Thoracic aorta (tissue), 2 donors: ENCODE results near the gene NUP50. TPM values are rescaled to one million over a fixed set of nuclear protein-coding genes. Genes with fewer than 3 reads are reported as not detected.

ENCODE experiments used
- ATAC-seq: fragments of 150-250 bp; one replicate; pipeline ENCODE4 v1.8.0; 2017; ENCODE audit warnings: low read depth; ENCODE audit not compliant: insufficient number of reproducible peaks, low FRiP score
- DNase-seq: peaks from one replicate; pipeline ENCODE4 v3.0.0-alpha.2; 2020; ENCODE audit warnings: low spot score
- H3K27ac ChIP-seq, 2 donors: fragments of 200-600 bp; sonication (generic); 1 replicate in 1 of 2; 2 replicates in 1 of 2; pipeline ENCODE4 v1.5.1; 2016; ENCODE audit warnings: mild to moderate bottlenecking in 2 of 2, moderate library complexity in 2 of 2
- H3K27me3 ChIP-seq: fragments of 200-600 bp; sonication (generic); replicated peaks from 2 replicates; pipeline ENCODE4 v1.6.0; 2016; ENCODE audit warnings: mild to moderate bottlenecking; ENCODE audit not compliant: insufficient read depth
- H3K36me3 ChIP-seq: fragments of 200-600 bp; sonication (generic); one replicate; pipeline ENCODE4 v1.5.1; 2016
- H3K4me1 ChIP-seq, 2 donors: fragments of 200-600 bp; sonication (generic); 1 replicate in 1 of 2; 2 replicates in 1 of 2; pipeline versions ENCODE4 v1.5.1 to v1.6.0; 2016; ENCODE audit warnings: low read depth in 2 of 2, mild to moderate bottlenecking in 1 of 2; ENCODE audit not compliant: control insufficient read depth in 1 of 2
- H3K4me3 ChIP-seq: fragments of 200-600 bp; sonication (generic); 2 replicates; pipeline ENCODE4 v1.5.1; 2016; ENCODE audit warnings: mild to moderate bottlenecking
- H3K9me3 ChIP-seq: fragments of 200-600 bp; sonication (generic); 2 replicates; pipeline ENCODE4 v1.5.1; 2016
- total RNA-seq, 2 donors: library from RNA; depleted of rRNA; stranded (reverse); fragments of >200 nt; gene quantifications; one replicate each; pipeline versions ENCODE4 v1.1.0 to v1.2.3, GENCODE V29; 2016
- TF ChIP-seq, protein P1 (sequence below): fragments of 200-600 bp; sonication (generic); IDR thresholded peaks from one replicate; pipeline ENCODE4 v1.5.1; 2019; ENCODE audit warnings: antibody characterized with exemption

NUP50 gene
- total RNA-seq, 2 donors from 2014 or later: 27.8 to 31.6 TPM

DNA sequence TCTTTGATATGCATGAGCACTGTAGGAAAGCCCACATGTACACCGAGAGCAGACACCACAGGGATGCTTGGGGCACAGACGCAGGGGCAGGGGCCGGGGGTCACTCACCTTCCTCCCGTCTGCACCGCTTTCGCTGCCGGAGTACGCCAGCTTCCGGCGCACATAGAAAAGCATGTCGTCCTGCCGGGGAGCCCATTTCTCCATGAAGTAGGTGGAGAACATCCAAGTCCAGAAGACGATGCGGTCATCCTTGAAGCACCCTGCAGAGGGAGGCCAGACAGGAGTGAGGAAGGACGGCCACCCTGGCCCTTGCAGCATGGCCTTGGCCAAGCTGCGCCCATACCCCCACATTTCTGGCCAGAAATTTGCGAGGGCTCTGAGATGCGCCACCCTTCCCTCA lies 48.1 kb downstream of the NUP50 start:
- H3K36me3 ChIP-seq: no peaks in the 10 kb centered on the region
- TF ChIP-seq, protein P1, sequence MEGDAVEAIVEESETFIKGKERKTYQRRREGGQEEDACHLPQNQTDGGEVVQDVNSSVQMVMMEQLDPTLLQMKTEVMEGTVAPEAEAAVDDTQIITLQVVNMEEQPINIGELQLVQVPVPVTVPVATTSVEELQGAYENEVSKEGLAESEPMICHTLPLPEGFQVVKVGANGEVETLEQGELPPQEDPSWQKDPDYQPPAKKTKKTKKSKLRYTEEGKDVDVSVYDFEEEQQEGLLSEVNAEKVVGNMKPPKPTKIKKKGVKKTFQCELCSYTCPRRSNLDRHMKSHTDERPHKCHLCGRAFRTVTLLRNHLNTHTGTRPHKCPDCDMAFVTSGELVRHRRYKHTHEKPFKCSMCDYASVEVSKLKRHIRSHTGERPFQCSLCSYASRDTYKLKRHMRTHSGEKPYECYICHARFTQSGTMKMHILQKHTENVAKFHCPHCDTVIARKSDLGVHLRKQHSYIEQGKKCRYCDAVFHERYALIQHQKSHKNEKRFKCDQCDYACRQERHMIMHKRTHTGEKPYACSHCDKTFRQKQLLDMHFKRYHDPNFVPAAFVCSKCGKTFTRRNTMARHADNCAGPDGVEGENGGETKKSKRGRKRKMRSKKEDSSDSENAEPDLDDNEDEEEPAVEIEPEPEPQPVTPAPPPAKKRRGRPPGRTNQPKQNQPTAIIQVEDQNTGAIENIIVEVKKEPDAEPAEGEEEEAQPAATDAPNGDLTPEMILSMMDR: no peak
- no peak for DNase-seq
- no peak for ATAC-seq
- H3K4me3 ChIP-seq: peak overlapping the region; percentile 78
- H3K27ac ChIP-seq: peak overlapping the region; percentile 55 to 74
- no peaks in the 10 kb centered on the region for H3K27me3 ChIP-seq
- H3K9me3 ChIP-seq: no peaks in the 10 kb centered on the region
- H3K4me1 ChIP-seq: peaks cover 18 to 64% of the 10 kb centered on the region in 2 donors

DNA sequence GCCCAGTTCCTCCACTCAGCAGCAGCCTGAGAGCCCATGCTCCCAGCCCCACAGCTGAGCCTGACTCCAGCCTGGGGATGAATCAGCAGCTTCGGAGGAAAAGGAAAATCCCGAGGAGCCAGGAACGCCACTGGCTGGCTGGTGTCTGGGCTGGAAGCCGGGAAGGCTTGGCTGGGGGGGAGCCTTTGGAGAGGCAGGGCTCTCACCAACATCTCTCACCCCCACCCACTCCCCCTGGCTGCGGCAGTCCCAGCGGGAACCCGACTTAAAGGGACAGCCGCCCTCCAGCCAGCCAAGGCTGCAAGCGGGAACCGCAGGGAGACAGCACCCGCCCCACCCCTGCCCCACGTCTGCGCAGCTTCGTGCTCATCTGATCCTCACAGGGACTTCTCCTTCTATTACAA lies 48.6 kb downstream of the NUP50 start:
- H3K9me3 ChIP-seq: no peaks in the 10 kb centered on the region
- H3K27ac ChIP-seq: peak overlapping the region; percentile 55 to 74
- H3K27me3 ChIP-seq: no peaks in the 10 kb centered on the region
- TF ChIP-seq, protein P1: peak; percentile 21
- peaks cover 18 to 64% of the 10 kb centered on the region in 2 donors for H3K4me1 ChIP-seq
- DNase-seq (peak; percentile 71), ATAC-seq (peak; percentile 76)
- H3K4me3 ChIP-seq: peak overlapping the region; percentile 78
- no peaks in the 10 kb centered on the region for H3K36me3 ChIP-seq

DNA sequence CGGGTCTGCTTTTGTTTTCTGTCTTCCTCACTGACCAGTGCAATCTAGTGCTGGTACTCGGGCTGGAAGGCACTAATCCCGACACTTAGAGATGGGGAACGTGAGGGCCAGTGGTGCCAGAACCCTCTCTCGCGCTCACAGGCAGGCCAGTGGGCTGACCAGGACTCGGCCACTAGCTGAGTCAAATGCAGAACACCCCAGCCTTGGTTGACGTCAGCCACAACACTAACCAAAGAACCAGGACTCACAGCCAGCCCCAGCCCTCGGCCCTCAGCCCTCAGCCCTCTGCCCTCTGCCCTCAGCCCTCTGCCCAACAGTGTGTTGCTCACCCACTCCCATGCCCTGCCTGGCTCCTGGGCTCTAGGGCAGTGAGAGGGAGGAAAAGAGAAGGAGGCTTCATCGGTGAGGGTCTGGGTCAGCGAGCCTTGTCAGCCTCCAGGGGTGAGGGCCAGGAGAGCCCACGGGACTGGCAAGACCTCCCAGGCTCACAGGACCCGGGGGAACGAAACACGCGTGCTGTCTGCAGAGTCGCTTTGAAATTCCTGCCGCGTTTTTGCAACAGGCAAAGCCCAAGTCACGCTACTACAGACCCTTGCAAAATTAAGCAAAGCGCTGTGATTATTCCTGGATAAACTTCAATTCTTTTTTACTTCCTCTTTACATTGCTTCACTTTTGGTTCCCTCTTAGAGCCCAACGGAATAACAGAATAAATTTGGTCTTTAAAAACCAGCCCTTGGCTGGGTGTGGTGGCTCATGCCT lies 49.4 kb downstream of the NUP50 start:
- Histone ChIP-seq H3K36me3 (no peaks in the 10 kb centered on the region), H3K4me3 (peak overlapping the region; percentile 78), H3K9me3 (no peaks in the 10 kb centered on the region), H3K27ac (peak overlapping the region; percentile 55 to 74), H3K4me1 (peaks cover 18 to 63% of the 10 kb centered on the region in 2 donors), H3K27me3 (no peaks in the 10 kb centered on the region)
- ATAC-seq (peak; percentile 57), DNase-seq (peak; percentile 38)
- TF ChIP-seq, protein P1: no peak

DNA sequence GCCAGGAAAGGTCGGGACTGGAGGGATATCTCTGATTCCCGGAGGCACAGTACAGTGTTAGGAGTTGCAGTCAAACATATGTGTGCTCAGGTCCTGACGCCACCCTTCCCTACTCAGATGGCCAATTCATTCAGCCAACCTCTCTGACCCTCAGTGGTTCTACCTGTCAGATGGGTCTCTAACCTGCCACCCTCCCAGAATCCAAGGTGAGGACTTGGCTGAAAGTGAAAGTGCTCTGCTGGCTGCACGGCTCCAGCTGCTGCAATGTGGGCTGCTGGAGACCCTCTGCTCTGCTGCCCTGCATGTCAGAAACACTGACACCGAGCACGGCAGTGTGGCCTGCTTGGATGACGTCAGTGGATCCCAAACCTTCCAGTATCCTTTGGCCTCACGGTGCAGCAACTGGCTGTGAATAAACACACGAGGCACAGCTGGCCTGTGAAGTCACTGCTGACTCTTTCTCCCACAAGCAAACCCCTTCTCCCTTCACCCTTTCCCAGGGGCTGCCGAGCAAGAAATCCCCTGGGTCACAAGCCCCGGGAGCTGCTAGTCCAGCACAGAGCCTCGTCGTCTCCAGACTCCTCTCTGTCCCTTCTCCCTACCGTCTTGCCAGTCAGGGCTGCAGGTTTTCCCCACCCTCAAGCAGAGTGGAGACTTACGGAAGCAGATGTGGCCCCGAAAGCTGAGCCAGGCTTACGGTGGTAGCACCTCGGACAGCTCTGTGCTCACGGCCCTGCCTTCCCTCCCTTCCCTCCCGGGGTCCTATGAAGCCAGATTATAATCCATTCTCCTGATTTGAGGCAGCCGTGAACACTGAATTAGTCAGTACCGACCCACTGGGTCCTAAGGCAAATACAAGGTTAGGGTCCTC lies 52.6 kb downstream of the NUP50 start:
- peaks cover 8 to 31% of the 10 kb centered on the region in 2 donors for H3K4me1 ChIP-seq

More for the DNA sequence above, 52.6 kb downstream of the NUP50 start:
- DNase-seq (no peak), ATAC-seq (no peak)
- no peak overlapping the region for H3K27ac ChIP-seq
- H3K36me3 ChIP-seq: no peaks in the 10 kb centered on the region
- TF ChIP-seq, protein P1: no peak
- no peaks in the 10 kb centered on the region for H3K9me3 ChIP-seq
- no peak overlapping the region for H3K4me3 ChIP-seq
- no peaks in the 10 kb centered on the region for H3K27me3 ChIP-seq
